ENCODE data around the gene GNL3L.
"Not testable (repeated sequence)": the region's sequence is repeated elsewhere in the genome, so short reads cannot be mapped to it uniquely, and the experiment has no call there.

GNL3L gene

GRCh38 chrX:54529552-54530356 is at the start of gene GNL3L:
GNL3L (plus strand) TSS chrX:54530219; CDS start chrX:54532567, 2,348 bp downstream.
- peak; percentile 87 for DNase-seq

GRCh38 chrX:54482839-54483593 is 47.0 kb upstream of the GNL3L start:
- peak; percentile 18 for DNase-seq

- DNase-seq: no peak
Observed at GRCh38 chrX:54483946-54484345, 46.1 kb upstream of the GNL3L start.

- DNase-seq: no peak
Observed at GRCh38 chrX:54484666-54485065, 45.4 kb upstream of the GNL3L start.

GRCh38 chrX:54489819-54490218 is 40.2 kb upstream of the GNL3L start:
- not testable (repeated sequence) for DNase-seq

- DNase-seq: no peak
Observed at GRCh38 chrX:54492340-54492739, 37.7 kb upstream of the GNL3L start.

GRCh38 chrX:54494166-54494988 is 35.6 kb upstream of the GNL3L start:
- no peak for DNase-seq

GRCh38 chrX:54494989-54495813 is 34.8 kb upstream of the GNL3L start:
- DNase-seq: peak; percentile 5

- DNase-seq: peak; percentile 31
Observed at GRCh38 chrX:54495814-54496516, 34.1 kb upstream of the GNL3L start, which contains the start of gene FGD1. FGD1 (minus strand) TSS chrX:54496234; CDS start chrX:54495432, 802 bp downstream.

- no peak for DNase-seq
Observed at GRCh38 chrX:54496517-54496852, 33.5 kb upstream of the GNL3L start.

- DNase-seq: no peak
Observed at GRCh38 chrX:54496936-54497335, 33.1 kb upstream of the GNL3L start.

- DNase-seq: no peak
Observed at GRCh38 chrX:54509400-54509799, 20.6 kb upstream of the GNL3L start.

GRCh38 chrX:54529151-54529550 is 868 bp upstream of the GNL3L start:
- no peak for DNase-seq

- DNase-seq: no peak
Observed at GRCh38 chrX:54530357-54530900, 410 bp downstream of the GNL3L start.

- DNase-seq: no peak
Observed at GRCh38 chrX:54534271-54534670, 4.3 kb downstream of the GNL3L start.

- no peak for DNase-seq
Observed at GRCh38 chrX:54540289-54540688, 10.3 kb downstream of the GNL3L start.

- not testable (repeated sequence) for DNase-seq
Observed at GRCh38 chrX:54542239-54542638, 12.2 kb downstream of the GNL3L start.

GRCh38 chrX:54550821-54551220 is 20.8 kb downstream of the GNL3L start:
- DNase-seq: no peak

- no peak for DNase-seq
Observed at GRCh38 chrX:54551801-54552200, 21.8 kb downstream of the GNL3L start.

- DNase-seq: not testable (repeated sequence)
Observed at GRCh38 chrX:54555006-54555405, 25.0 kb downstream of the GNL3L start.

GRCh38 chrX:54560411-54560810 is 30.4 kb downstream of the GNL3L start:
- no peak for DNase-seq

All from NCI-H526 treated with DMSO at 0.1 percent for 48 hours (cell line).